ENCODE measurements around the gene JAM3. TPM values are rescaled to one million over a fixed set of nuclear protein-coding genes. Genes with fewer than 3 reads are reported as not detected.

The JAM3 gene
- total RNA-seq, 2 donors from 2014 or later, result 2.9 to 5.7 TPM

- no peak overlapping the region for H3K27ac Mint-ChIP-seq
- no peaks in the 10 kb centered on the region for H3K36me3 Mint-ChIP-seq
- H3K4me1 Mint-ChIP-seq (ENCODE audit: low read depth in 2 of 2), result peaks cover 0 to 7% of the 10 kb centered on the region in 2 donors
- ATAC-seq, result no peak
- H3K4me3 Mint-ChIP-seq, result no peak overlapping the region
- H3K27me3 Mint-ChIP-seq, result peaks cover 29 to 35% of the 10 kb centered on the region in 2 donors
- H3K9me3 Mint-ChIP-seq, result no peaks in the 10 kb centered on the region
- DNase-seq (ENCODE audit: low spot score), result no peak
Measured at GRCh38 chr11:134120143-134120850, 51.4 kb downstream of the JAM3 start.

GRCh38 chr11:134120921-134121526 lies 52.2 kb downstream of the JAM3 start:
- no peak overlapping the region for H3K27ac Mint-ChIP-seq
- peaks cover 33 to 39% of the 10 kb centered on the region in 2 donors for H3K27me3 Mint-ChIP-seq
- no peak for ATAC-seq
- no peaks in the 10 kb centered on the region for H3K36me3 Mint-ChIP-seq
- DNase-seq (ENCODE audit: low spot score), result no peak
- no peak overlapping the region for H3K4me3 Mint-ChIP-seq
- no peaks in the 10 kb centered on the region for H3K9me3 Mint-ChIP-seq
- H3K4me1 Mint-ChIP-seq (ENCODE audit: low read depth in 2 of 2), result peaks cover 5 to 7% of the 10 kb centered on the region in 2 donors

- Mint-ChIP-seq H3K9me3 (no peaks in the 10 kb centered on the region), H3K36me3 (no peaks in the 10 kb centered on the region), H3K4me1 (ENCODE audit: low read depth in 2 of 2) (peaks cover 4 to 5% of the 10 kb centered on the region in 2 donors), H3K27me3 (peaks cover 38 to 44% of the 10 kb centered on the region in 2 donors), H3K4me3 (no peak overlapping the region), H3K27ac (no peak overlapping the region)
- no peak for ATAC-seq
- DNase-seq (ENCODE audit: low spot score), result no peak
Measured at GRCh38 chr11:134124660-134125451, 56.0 kb downstream of the JAM3 start.

- no peaks in the 10 kb centered on the region for H3K36me3 Mint-ChIP-seq
- ATAC-seq (no peak), DNase-seq (ENCODE audit: low spot score) (no peak)
- peaks cover 38 to 44% of the 10 kb centered on the region in 2 donors for H3K27me3 Mint-ChIP-seq
- H3K4me3 Mint-ChIP-seq, result no peak overlapping the region
- no peaks in the 10 kb centered on the region for H3K9me3 Mint-ChIP-seq
- H3K27ac Mint-ChIP-seq, result no peak overlapping the region
- H3K4me1 Mint-ChIP-seq (ENCODE audit: low read depth in 2 of 2), result peaks cover 4 to 5% of the 10 kb centered on the region in 2 donors
Measured at GRCh38 chr11:134125507-134125906, 56.6 kb downstream of the JAM3 start.

GRCh38 chr11:134126217-134126822 lies 57.4 kb downstream of the JAM3 start:
- H3K4me1 Mint-ChIP-seq (ENCODE audit: low read depth in 2 of 2), result peaks cover 4 to 5% of the 10 kb centered on the region in 2 donors
- ATAC-seq (no peak), DNase-seq (ENCODE audit: low spot score) (no peak)
- no peak overlapping the region for H3K27ac Mint-ChIP-seq
- no peak overlapping the region for H3K4me3 Mint-ChIP-seq
- H3K36me3 Mint-ChIP-seq, result peaks cover 4% of the 10 kb centered on the region
- H3K27me3 Mint-ChIP-seq, result peaks cover 35 to 45% of the 10 kb centered on the region in 2 donors
- peaks cover 2% of the 10 kb centered on the region for H3K9me3 Mint-ChIP-seq

GRCh38 chr11:134131628-134132244 lies 62.9 kb downstream of the JAM3 start:
- Mint-ChIP-seq H3K4me1 (ENCODE audit: low read depth in 2 of 2) (no peaks in the 10 kb centered on the region), H3K9me3 (peaks cover 12% of the 10 kb centered on the region), H3K36me3 (peaks cover 19% of the 10 kb centered on the region), H3K4me3 (no peak overlapping the region), H3K27ac (no peak overlapping the region), H3K27me3 (peaks cover 15 to 23% of the 10 kb centered on the region in 2 donors)
- DNase-seq (ENCODE audit: low spot score), result no peak
- ATAC-seq, result no peak

GRCh38 chr11:134132808-134133207 lies 63.9 kb downstream of the JAM3 start:
- H3K27ac Mint-ChIP-seq, result no peak overlapping the region
- no peaks in the 10 kb centered on the region for H3K4me1 Mint-ChIP-seq (ENCODE audit: low read depth in 2 of 2)
- no peak for DNase-seq (ENCODE audit: low spot score)
- ATAC-seq, result no peak
- no peak overlapping the region for H3K4me3 Mint-ChIP-seq
- H3K36me3 Mint-ChIP-seq, result peaks cover 19% of the 10 kb centered on the region
- H3K9me3 Mint-ChIP-seq, result peaks cover 12% of the 10 kb centered on the region
- peaks cover 12 to 17% of the 10 kb centered on the region in 2 donors for H3K27me3 Mint-ChIP-seq

GRCh38 chr11:134134167-134134566 lies 65.3 kb downstream of the JAM3 start:
- ATAC-seq (no peak), DNase-seq (ENCODE audit: low spot score) (no peak)
- Mint-ChIP-seq H3K27me3 (peaks cover 9 to 17% of the 10 kb centered on the region in 2 donors), H3K27ac (no peak overlapping the region), H3K4me3 (no peak overlapping the region), H3K36me3 (peaks cover 19% of the 10 kb centered on the region), H3K4me1 (ENCODE audit: low read depth in 2 of 2) (no peaks in the 10 kb centered on the region), H3K9me3 (peaks cover 12% of the 10 kb centered on the region)

- Mint-ChIP-seq H3K9me3 (peaks cover 3% of the 10 kb centered on the region), H3K36me3 (peaks cover 6% of the 10 kb centered on the region), H3K27me3 (peaks cover 13 to 16% of the 10 kb centered on the region in 2 donors), H3K4me1 (ENCODE audit: low read depth in 2 of 2) (no peaks in the 10 kb centered on the region), H3K27ac (no peak overlapping the region), H3K4me3 (no peak overlapping the region)
- ATAC-seq (no peak), DNase-seq (ENCODE audit: low spot score) (no peak)
Measured at GRCh38 chr11:134138376-134138775, 69.5 kb downstream of the JAM3 start.

- DNase-seq (ENCODE audit: low spot score) (no peak), ATAC-seq (no peak)
- H3K27ac Mint-ChIP-seq, result no peak overlapping the region
- H3K4me1 Mint-ChIP-seq (ENCODE audit: low read depth in 2 of 2), result peaks cover 3 to 6% of the 10 kb centered on the region in 2 donors
- no peak overlapping the region for H3K4me3 Mint-ChIP-seq
- H3K9me3 Mint-ChIP-seq, result no peaks in the 10 kb centered on the region
- no peaks in the 10 kb centered on the region for H3K36me3 Mint-ChIP-seq
- H3K27me3 Mint-ChIP-seq, result peaks cover 7% of the 10 kb centered on the region in 2 donors
Measured at GRCh38 chr11:134139303-134139872, 70.5 kb downstream of the JAM3 start.

GRCh38 chr11:134139873-134140331 lies 71.0 kb downstream of the JAM3 start:
- H3K27ac Mint-ChIP-seq, result no peak overlapping the region
- DNase-seq (ENCODE audit: low spot score) (no peak), ATAC-seq (peak; percentile 54 to 62)
- H3K4me3 Mint-ChIP-seq, result no peak overlapping the region
- H3K27me3 Mint-ChIP-seq, result peaks cover 6 to 7% of the 10 kb centered on the region in 2 donors
- H3K4me1 Mint-ChIP-seq (ENCODE audit: low read depth in 2 of 2), result peaks cover 6 to 7% of the 10 kb centered on the region in 2 donors
- no peaks in the 10 kb centered on the region for H3K36me3 Mint-ChIP-seq
- no peaks in the 10 kb centered on the region for H3K9me3 Mint-ChIP-seq

- H3K27ac Mint-ChIP-seq, result no peak overlapping the region
- no peaks in the 10 kb centered on the region for H3K9me3 Mint-ChIP-seq
- peaks cover 7 to 8% of the 10 kb centered on the region in 2 donors for H3K4me1 Mint-ChIP-seq (ENCODE audit: low read depth in 2 of 2)
- no peak overlapping the region for H3K4me3 Mint-ChIP-seq
- peaks cover 6 to 7% of the 10 kb centered on the region in 2 donors for H3K27me3 Mint-ChIP-seq
- no peak for DNase-seq (ENCODE audit: low spot score)
- H3K36me3 Mint-ChIP-seq, result no peaks in the 10 kb centered on the region
- ATAC-seq, result peak in 1 of 2 donors; percentile 41
Measured at GRCh38 chr11:134140961-134141490, 72.2 kb downstream of the JAM3 start.

GRCh38 chr11:134142536-134142935 lies 73.7 kb downstream of the JAM3 start:
- ATAC-seq, result no peak
- Mint-ChIP-seq H3K9me3 (no peaks in the 10 kb centered on the region), H3K27me3 (peaks cover 6 to 7% of the 10 kb centered on the region in 2 donors), H3K27ac (no peak overlapping the region), H3K36me3 (no peaks in the 10 kb centered on the region), H3K4me1 (ENCODE audit: low read depth in 2 of 2) (peaks cover 7 to 8% of the 10 kb centered on the region in 2 donors), H3K4me3 (no peak overlapping the region)
- DNase-seq (ENCODE audit: low spot score), result no peak
